GM20431 (cell line): ENCODE results near the gene ST3GAL4.
"Not testable (repeated sequence)": the region's sequence is repeated elsewhere in the genome, so short reads cannot be mapped to it uniquely, and the experiment has no call there.

Experiments
- in situ Hi-C: fragments of 300-500 bp; cut with MseI, MboI; formaldehyde crosslinking; loops from one replicate; pipeline ENCODE4 v1.15.0; 2020; ENCODE audit warnings: low sequenced_read_pairs; ENCODE audit not compliant: unreplicated experiment

ST3GAL4 gene

DNA sequence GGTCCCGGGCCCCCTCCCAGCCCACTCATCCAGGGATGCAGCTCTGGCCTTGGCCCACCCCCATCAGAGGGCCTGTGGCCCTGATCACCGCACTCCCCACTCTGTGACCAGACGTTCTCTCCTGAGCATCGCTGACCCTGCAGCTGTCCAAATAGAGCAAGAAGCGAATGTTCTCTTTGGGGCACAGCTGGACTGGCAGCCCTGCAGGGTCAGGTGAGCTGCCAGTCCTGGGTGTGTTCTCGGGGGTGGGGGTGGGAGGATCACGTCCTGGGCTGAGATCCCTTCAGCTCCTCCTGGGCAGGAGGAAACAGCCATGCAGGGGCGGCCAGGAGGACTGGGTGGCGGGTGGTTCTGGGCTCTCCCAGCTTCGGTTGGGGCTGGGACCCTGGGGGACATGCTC lies 26.5 kb downstream of the ST3GAL4 start:
- in situ Hi-C loops: not testable (repeated sequence)

DNA sequence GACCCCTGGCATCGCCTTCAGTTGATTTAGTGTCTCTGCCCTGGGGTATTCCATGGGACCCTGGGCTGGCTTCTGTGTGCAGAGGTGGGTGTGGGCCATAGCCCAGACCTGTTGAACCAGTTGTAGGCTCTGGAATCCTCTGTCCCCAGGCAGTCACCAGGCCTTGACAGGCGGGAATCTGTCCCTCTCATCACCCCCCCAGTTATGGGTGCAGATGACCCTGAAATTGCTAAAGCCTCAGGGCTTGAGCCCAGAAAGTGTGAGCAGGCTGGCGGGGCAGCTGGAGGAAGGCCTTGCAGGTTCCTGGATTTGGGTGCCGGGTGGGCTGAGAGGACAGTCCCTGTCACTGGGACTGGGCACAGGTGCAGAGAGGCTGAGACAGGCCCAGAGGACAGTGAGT lies 27.2 kb downstream of the ST3GAL4 start:
- in situ Hi-C loops: not testable (repeated sequence)

DNA sequence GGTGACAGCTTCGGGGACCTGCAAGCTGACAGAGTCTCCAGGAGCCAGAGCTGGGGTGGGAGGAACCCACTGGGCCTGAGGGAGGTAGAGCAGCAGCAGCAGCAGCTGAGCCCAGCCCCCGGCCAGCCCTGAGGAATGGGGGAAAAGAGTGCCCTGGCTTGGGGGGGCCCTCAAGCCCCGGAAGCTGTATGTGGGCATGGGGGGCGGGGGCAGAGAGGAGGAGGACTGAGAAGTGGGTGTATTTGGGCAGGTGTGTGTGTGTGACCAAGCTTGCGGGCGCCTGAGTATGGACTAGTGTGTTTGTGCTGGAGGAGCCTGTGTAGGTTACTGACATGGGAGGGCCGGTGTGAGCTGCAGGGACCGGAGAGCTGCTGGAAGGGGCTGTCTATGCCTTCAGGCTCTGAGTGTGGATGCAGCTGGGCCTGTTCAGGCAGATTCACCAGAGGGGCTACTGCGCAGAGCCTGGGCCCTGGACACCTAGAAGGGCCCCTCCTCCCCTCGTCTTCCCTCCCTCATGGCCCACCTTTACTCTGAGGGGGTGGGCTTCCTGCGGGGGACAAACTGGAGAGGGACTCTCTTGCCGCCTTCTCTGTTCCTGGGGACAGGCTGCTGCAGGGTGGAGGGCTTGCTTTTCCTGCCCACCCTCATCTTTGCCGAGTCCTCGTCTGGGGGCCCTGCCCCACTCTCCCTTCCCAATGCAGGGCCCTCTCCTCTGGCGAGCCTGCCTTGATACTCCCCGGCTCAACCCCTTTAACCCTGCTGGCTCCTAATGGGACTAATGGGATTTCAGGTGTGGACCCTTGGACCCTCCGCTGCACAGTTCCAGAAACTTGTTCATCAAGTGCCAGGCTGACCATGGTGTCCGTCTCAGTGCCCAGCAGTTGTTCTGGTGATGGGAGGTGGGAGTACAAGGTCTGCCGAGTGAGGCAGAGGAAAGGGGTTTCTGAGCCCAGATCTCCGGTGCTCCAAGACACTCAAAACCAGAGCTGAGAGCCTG lies 28.2 kb downstream of the ST3GAL4 start:
- in situ Hi-C loops: no loop called here

DNA sequence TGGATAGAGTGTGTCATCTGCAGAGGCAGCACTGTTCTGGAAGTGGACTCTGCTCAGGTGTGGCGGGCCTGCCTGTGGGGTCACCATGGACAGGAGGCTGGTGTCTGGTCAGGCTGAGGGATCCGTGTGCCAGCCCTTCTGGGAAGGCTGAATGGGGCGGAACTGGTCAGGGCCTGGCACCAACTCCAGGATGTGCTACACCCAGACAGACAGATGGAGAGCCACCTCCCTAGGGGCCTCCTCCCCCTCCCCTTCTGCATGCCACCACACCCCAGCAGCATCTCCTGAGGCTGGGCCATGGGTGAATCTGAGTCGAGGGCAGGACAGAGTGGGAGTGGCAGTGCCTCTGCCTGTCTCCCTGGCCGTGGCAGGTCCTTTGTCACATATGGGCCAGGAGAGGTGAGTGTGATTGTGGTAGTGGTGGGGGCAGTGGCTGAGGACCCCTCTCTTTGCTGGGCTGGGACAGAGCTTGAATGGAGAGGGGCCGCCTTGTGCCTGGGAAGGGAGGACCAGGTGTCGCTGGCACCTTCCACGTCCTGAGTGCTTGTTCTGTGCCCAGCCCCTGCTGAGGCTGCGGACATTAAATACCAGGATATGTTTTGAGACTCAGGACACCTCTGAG lies 29.1 kb downstream of the ST3GAL4 start:
- in situ Hi-C loops: no loop called here

DNA sequence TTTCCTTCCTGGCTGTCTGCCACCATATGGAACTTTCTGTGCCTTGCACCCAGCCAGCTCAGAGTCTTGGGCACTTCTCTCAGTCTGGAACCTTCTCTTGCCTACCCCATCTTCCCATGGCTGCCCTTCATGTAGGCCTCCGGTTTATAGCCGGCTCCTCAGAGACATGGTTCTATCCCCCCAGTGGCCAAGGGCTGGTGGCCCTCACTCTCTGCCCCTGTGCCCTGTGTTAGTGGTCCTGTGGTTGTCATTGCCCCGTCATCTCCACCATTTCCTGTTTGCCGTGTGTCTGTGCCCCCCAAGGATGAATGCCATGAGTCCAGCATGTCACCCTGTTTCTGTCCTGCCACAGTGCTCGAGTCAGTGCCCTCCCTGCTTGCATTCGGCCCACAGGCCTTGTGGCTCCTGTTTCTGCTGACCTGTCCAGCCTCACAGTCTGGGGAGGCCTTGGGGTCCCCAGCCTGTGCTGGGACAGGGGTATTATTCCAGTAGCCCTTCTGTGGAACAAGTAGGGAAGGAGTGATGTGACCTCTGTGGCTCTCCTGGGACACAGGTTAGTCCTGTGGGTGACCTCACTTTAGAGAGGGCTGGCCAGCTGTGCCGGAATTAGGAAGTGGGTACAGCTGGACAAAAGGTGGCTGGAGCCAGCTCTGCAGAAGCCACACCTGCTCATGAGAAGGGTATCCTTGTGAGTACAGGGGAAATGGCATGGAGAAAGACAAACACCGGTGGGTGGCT lies 30.7 kb downstream of the ST3GAL4 start:
- in situ Hi-C loops: no loop called here

DNA sequence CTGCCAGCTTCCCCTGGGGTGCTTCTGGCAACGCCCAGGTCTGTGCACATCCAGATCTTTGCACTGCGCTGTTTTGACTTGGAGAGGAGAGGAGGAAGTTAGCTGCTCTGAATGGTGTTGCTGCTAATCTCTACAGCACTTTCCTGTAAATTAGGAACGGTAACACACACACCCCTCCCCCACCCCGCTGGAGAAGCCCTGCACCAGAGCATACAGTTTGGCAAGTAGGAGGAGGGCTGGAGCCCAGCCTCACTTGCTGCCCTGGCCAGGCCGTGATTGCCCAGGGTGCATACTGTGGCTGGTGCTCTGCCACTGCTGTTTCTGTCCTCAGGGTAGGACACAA lies 31.2 kb downstream of the ST3GAL4 start:
- in situ Hi-C loops: not testable (repeated sequence)

DNA sequence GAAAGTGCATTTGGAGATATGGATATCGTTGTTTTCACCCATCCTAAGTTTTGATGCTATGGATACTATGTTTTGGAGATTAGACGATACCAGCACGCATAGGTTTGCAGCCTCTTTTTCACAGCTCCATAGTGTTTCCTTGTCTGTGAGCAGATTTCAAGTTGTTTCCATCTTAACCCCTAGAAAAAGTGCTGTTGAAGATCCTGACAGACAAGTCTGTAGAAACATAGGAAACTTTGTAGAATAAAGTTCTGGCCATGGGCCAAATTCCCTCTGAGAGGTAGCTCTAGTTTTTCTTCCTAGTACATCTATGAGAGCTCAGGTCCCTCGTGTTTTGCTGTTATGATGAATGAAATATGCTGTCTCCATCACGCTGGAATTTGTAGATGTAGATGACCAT lies 32.4 kb downstream of the ST3GAL4 start:
- in situ Hi-C loops: no loop called here

DNA sequence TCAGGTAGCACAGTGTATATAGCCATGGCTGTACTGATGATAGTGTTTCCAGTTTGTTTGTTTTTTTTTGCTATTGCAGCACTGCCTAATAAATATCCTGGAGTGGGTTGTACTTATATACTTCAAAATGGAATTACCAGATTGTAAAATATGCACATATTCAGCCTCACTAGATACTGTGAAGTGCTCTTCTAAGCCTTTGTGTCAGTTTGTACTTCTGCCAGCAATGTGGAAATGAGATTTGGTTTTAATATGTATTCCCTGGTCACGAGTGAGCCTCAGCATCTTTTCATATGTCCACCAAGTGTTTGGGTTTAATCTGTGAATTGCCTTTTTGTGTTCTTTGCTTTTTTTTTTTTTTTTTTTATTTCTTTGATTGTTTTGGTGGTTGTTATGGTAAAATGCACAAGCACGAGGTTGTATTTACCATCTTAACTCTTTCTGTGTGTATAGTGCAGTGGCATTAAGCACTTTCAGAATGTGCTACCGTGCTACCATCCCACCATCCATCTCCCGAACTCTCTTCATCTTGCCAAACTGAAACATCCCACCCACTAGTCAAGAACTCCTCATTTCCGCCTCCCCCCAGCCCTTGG lies 34.9 kb downstream of the ST3GAL4 start:
- in situ Hi-C loops: no loop called here

DNA sequence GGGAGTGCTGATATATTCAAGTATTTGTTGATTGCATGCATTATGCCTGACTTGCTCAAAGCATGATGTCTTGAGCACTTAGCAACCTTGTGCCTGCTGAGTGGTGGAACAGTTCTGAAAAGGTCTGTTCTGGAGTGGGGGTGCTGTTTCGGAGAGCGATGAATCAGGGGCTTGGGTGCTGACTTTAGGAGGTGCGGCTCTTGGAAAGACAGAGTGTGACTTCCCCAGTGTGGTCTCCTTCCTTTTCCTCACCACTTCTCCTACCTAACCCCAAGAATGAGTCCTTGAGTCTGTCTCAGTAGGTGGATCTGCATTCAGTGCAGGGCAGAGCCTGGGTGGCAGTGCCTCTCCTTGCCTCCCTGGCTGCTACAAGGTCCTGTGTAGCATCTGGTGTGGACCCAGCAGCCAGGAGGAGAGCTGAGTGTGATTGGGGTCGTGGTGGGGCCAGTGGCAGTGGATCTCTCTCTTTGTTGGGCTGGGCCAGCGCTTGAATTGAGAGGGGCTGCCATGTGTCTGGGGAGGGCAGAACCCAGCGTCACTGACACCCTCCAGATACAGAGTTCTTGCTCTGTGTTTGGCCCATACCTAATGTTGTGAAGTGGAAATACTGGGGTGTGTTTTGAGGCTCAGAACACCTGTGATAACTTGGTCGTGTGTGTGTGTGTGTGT lies 35.9 kb downstream of the ST3GAL4 start:
- in situ Hi-C loops: no loop called here

DNA sequence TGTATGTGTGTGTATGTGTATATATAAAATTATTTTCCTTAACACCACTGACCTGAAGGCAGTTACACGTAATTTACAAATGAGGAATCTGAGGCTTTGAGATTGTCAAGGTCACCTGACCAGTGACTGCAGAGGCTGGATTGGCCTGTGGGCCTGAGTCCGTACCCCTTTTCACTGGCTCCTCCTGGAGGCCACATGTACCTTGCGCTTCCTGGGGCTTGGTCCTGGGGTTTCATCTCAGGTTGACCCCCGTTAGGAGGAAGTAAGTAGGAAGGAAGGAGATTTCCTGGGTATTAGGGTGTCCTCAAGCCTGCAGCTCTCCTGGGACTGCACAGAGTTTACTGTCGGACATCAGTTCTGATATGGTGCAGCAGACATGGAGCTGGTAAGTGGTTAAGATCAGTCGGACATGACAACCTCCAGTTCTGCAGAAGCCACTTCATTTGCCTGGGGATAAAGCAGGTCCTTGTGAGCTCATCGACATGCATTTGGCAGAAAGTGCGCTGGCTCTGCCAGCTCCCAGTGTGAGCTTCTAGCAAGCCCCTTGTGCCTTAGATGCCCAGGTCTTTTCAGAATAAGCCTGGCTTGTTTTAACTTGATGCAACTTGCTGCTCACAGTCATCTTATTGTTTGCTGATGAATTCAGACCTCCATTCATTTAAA lies 36.6 kb downstream of the ST3GAL4 start:
- in situ Hi-C loops: no loop called here

DNA sequence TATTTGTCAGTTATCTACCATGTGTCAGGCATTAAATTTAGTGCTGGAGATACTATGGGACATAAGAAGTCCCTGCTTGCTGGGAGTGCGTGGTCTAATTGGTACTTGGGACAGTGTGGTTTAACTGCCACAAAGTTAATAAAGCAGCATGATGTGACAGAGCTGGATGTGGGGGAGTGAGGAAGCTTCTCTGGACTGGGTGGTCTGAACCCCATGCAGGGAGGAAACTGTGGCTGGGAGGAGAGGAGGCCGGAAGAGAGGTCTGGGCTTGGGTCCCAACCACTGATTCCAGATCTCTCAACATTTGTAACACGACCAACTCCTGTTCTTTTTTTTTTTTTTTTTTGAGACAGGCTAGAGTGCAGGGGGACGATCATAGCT lies 37.1 kb downstream of the ST3GAL4 start:
- in situ Hi-C loops: no loop called here

DNA sequence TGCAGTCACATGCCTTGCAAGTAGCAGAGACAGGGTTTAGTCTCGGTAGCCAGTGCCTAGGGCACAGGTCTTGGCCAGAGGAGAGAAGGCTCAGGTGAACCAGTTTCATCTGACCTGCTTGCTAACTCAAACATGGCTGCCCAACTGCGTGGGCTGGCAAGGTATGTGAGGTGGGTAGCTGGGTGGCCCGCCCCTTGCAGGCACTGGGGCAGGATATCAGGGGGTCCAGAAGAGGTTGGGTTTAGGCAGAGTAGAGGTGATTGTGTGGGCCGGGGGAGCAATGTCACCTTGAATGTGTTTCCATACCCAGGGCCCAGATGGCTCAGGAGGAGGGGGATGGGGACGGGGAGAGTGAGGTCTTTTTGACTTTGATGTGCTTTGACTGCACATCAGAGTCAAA lies 37.7 kb downstream of the ST3GAL4 start:
- in situ Hi-C loops: no loop called here

DNA sequence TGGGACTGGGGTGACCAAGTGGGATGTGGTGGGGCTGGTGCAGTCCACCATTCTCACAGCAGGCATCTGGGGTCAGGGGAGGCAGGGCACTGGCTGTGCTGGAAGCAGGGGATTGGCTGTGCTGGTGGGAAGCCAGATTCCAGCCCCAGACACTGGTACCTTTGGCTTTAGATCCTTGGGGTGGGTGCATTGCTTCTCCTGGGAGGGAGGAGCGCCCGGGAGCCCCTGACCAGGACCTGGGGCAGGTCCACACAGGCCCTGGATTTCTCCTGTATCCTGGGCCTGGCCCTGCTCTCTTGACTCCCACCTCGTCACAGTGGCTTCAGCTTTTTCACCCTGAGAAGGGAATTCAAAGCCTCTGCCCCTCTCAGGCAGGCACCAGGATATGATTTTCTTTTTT lies 38.5 kb downstream of the ST3GAL4 start:
- in situ Hi-C loops: no loop called here

DNA sequence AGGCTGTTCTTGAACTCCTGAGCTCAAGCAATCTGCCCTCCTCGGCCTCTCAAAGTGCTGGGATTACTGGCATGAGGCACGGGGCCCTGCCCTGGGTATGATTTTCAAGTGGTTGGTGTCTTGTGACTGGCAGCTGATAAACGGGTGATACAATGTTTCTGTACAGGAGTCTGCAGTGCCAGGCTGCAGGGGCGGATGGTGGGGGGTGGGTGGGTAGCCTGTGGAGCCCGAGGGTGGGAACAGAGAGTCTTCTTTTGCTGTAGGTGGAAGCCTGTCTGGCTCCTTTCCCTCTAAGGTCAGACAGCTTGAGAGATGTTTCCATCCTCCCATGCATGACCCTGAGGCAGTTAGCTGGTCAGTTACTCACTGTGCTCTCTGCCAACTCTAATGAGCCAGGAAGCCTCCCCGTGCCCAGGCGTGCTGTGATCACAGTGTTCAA lies 39.2 kb downstream of the ST3GAL4 start:
- in situ Hi-C loops: not testable (repeated sequence)

DNA sequence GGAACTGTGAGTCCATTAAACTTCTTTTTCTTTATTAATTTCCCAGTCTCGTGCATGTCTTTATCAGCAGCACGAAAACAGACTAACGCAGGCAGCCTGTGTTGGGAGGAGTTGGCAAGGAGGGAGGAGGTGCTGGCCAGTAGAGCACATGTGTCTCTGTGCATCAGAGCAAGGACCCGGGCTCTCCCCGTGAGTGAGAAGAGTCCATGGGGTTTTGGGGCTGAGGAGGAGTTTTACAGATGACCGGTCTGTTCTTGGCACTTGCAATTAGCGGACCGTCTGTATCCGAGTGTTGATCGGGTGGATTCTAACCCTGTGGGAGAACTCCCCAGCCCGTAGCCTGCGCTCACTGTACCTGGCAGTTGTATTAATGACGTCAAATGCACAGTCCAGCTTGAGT lies 40.3 kb downstream of the ST3GAL4 start:
- in situ Hi-C loops: not testable (repeated sequence)

DNA sequence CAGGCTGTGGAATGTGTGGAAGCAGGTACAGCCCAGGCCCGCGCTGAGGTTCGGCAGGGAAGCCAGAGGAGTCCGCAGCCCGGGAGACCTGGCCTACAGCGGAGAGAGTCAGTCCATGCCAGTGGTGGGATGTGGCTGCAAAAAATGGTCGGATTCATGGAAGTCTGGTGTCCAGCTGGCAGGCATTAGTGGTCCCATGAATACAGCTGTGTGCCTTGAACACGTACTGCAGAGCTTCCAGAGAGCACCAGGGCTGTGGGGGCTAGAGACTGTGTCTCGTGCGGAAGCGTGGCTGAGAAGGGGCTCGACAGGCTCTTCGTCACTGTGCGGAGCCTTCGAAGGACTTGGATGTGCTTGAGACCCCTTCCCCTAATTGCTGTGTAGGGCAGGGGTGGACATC lies 40.8 kb downstream of the ST3GAL4 start:
- in situ Hi-C loops: not testable (repeated sequence)

DNA sequence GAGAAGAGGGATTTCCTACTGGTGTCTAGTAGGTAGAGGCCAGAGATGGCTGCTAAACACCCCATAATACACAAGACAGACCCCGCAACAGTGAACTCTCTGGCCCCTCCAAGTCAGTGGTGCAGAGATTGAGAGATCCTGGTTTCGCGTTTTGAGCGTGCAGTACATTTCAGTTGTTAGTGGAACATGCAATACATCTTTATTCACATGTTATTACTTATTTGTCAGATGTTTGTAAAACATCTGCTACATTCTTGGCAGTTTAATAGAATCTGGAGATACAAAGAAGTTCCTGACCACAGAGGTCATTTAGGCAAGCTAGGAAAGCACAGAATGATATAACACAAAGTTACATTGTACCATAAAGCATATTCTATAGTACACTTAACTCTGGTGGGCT lies 41.5 kb downstream of the ST3GAL4 start:
- in situ Hi-C loops: no loop called here

DNA sequence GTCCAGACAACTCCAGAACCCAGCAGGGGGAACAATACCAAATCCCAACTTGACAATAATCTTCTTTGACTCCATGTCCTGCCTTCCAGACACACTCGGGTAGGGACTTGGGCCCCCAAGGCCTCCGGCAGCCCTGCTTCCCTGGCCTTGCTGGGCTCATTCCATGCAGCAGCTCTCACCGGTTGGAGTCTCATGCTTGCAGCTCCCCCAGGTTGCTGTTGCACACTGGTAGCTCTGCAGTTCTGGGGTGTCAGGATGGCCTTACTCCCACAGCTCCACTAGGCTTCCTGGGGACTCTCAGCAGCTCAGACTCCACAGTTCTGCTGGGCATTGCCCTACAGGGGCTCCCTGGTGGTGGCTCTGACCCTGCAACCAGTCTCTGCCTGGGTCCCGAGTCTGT lies 42.8 kb downstream of the ST3GAL4 start:
- in situ Hi-C loops: no loop called here

DNA sequence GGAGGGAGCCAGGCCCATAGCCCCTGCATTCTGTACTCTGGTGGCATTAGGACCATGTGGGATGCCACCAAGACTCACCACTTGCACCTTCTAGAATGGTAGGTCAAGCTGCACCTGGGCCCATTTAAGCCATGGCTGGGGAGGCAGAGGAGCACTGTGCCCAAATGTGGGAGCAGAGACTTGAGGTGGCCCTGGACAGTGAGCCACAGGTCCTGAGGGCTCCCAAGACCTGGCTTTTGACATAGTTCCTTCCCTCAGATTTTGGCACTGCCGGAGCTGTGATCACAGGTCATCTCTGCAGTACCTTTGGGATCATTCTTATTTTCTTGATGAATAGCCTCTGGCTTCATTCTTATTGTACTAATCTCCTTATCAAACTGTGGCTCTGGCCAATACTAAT lies 43.2 kb downstream of the ST3GAL4 start:
- in situ Hi-C loops: no loop called here

DNA sequence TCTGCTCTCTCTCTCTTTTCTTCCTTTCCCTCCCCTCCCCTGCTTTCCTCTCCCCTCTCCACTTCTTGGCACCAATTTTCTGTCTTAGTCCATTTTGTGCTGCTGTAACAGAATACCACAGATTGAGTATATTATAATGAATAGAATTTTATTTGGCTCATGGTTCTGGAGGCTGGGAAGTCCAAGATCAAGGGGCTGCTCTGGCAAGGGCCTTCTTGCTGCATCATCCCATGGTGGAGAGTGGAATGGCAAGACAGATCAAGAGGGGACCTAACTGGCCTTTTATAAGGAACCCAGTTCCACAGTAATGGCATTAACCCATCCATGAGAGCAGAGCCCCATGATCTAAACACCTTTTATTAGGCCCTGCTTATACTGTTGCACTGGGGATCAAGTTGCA lies 44.5 kb downstream of the ST3GAL4 start:
- in situ Hi-C loops: no loop called here
